Epithelial cell of esophagus (primary cell): Measurements from ENCODE around the gene ARFGAP3.

ENCODE experiments used
- DNase-seq: peaks from one replicate; pipeline ENCODE4 v3.0.0; 2010; ENCODE audit warnings: low read depth
- H3K4me3 ChIP-seq: 2 replicates; pipeline ENCODE4 v1.5.1; 2011; ENCODE audit warnings: mild to moderate bottlenecking, low read length, control low read depth
- TF ChIP-seq, protein P1 (sequence below): IDR thresholded peaks from 2 replicates; pipeline ENCODE4 v1.5.1; 2011; ENCODE audit warnings: low read depth, mild to moderate bottlenecking, low read length, control low read depth, inconsistent platforms; ENCODE audit not compliant: insufficient read depth; ENCODE audit errors: missing control alignments

ARFGAP3 gene

DNA sequence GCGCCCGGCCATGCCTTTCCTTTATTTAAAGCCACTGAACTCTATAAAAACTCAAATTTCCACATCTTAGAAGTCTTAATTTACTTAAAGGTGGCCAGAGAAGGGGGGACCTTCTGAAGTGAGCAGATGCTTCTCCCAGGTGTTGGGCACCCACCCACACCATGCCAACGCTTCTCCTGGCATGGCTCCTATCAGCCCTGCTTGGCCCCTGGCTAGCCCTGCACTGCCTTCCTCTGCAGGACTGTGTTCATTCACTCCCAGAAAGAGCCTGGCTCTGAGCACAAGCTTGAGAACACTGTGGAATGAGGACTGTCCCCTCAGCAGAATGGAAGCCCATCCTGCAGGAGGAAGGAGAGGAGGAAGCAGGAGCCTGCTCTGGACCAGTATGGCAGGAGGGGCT is 34.6 kb upstream of the ARFGAP3 start:
- DNase-seq = no peak
- TF ChIP-seq, protein P1, sequence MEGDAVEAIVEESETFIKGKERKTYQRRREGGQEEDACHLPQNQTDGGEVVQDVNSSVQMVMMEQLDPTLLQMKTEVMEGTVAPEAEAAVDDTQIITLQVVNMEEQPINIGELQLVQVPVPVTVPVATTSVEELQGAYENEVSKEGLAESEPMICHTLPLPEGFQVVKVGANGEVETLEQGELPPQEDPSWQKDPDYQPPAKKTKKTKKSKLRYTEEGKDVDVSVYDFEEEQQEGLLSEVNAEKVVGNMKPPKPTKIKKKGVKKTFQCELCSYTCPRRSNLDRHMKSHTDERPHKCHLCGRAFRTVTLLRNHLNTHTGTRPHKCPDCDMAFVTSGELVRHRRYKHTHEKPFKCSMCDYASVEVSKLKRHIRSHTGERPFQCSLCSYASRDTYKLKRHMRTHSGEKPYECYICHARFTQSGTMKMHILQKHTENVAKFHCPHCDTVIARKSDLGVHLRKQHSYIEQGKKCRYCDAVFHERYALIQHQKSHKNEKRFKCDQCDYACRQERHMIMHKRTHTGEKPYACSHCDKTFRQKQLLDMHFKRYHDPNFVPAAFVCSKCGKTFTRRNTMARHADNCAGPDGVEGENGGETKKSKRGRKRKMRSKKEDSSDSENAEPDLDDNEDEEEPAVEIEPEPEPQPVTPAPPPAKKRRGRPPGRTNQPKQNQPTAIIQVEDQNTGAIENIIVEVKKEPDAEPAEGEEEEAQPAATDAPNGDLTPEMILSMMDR = no peak
- no peak overlapping the region for H3K4me3 ChIP-seq

DNA sequence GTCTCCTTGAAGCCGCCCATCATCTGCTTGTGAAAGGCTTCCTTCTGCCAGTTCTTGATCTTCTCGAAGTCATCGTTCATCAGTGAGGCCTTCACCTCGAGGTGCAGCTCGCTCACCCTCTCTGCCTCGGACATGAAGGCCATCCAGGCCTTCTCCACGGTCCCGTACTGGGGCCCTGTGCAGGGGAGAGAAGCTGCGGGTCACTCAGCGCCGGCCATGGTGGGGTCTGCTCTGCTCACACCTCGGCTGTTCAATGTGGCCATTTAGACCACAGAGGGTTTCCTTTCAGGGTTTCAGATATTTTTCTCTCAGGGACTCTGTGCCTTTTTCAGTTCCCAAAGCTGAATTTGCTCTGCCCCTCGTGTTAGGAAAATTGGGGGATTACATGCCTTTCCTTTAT is 33.9 kb upstream of the ARFGAP3 start:
- DNase-seq = no peak
- TF ChIP-seq, protein P1 = no peak
- H3K4me3 ChIP-seq = no peak overlapping the region

DNA sequence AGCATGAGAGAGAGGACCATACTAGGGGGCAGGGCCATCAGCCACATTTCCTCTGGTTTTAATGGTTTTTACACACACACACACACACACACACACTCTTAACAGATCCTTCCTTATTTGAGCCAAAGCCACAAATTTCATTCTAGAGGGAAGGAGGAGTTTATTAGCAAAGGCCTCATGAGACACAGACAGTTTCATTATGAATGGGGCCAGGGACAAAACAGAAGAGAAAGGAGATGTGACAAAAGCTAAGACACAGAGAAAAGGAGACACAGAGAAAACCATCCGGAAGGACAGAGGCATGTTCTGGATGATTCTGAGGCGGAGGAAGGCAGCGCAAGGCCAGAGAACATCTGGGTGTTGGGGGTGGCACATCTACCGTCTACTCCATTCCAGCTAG is 32.2 kb upstream of the ARFGAP3 start:
- TF ChIP-seq, protein P1 = no peak
- no peak for DNase-seq
- no peak overlapping the region for H3K4me3 ChIP-seq

DNA sequence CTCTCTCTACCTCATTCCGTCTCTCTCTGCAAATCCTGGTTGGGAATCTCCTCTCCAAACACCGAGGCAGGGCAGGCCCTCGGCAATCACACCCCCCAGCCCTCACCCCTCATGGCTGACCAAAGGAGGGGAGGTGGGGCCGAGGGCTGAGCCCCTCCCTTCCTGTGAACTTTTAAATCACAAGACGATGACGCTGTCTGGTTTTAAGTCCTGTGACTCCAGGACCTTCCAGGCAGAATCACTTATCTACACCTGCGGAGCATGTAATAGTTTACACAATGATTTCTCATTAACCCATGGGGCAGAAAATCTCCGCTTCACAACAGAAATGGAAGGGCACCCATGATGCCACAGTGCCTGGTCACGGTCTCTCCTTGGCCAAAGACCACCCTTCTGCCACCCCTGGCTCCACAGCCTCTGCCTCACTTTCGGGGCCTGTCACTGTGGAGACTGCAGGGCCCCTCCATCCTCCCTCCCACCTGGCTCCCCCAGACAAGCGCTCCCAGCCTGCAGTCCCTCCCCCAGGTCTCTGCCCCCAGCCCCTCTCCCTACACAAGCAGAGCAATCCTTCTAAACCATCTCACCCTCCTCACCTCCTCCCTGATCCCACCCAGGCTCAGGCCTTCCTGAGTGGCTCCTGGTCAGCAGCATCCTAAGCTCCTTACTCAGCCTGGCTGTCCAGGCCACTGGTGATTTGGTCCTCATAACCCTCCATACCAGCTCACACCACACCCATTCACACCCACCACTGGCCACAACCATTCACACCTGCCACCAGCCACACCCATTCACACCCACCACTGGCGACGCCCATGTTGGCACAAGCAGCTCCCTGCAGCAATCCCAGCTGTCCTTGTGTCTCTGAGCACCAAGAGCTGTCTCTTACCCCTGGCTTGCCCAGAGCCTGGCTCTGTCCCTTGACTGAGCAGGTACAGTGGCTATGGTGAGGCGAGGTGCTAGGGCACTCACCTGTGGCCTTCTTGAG is 30.7 kb upstream of the ARFGAP3 start:
- TF ChIP-seq, protein P1 = no peak
- no peak overlapping the region for H3K4me3 ChIP-seq
- no peak for DNase-seq

DNA sequence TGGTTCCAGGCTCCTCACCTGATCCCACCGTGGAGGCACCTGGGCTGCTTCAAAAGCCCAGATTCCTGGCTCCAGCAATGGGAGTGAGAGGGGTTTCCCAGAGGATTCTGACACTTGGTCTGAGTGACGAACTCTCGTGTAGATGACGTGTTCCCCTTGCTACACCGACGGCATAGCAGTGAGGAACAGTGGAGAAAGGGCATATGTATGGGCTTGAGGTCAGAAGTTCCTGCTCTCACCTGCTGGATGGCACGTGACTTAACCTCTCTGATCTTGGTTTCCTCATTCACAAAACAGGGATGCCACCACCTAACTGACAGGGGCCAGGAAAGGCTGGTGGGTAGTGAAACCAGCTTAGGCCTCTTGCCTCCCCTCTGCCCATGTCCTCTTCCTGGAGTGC is 30.0 kb upstream of the ARFGAP3 start:
- DNase-seq = no peak
- H3K4me3 ChIP-seq = no peak overlapping the region
- TF ChIP-seq, protein P1 = no peak

DNA sequence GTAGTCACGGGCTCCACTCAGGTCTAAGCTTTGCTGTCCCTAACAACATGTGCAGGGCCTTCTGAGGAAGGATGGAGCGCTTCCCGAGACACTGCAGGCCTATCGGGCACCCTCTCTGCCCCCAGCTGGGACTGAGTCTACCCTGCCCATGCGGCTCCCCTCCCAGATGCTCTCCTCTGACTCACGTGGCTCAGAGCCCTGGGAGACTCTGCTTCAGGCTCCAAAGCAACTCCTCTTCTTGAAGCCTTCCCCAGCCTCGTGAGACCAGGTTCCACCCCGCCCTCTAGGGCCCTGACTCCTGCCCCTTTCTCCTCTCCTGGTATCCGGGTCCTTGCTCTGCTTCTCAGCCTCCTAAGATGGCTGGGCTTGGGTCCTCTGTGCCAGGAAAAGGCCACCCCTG is 28.4 kb upstream of the ARFGAP3 start:
- no peak for DNase-seq
- TF ChIP-seq, protein P1 = no peak
- no peak overlapping the region for H3K4me3 ChIP-seq
